Natural killer cell (primary cell): ENCODE data around the gene ADCY2. TPM values are rescaled to one million over a fixed set of nuclear protein-coding genes. Genes with fewer than 3 reads are reported as not detected.

Experiments
- ATAC-seq, 3 donors: fragments of 150-1000 bp in 2 of 3; fragments of 200-7000 bp in 1 of 3; cut with Tn5 transposase; 1 replicate in 1 of 3; 2 replicates in 2 of 3; pipeline ENCODE4 v1.10.0; 2021; ENCODE audit warnings: mild to moderate bottlenecking in 2 of 3, moderate library complexity in 2 of 3
- DNase-seq, 2 donors: peaks; one replicate each; pipeline versions ENCODE4 v3.0.0 to v3.0.0-alpha.2; 2013 to 2021; ENCODE audit warnings: mixed read lengths in 1 of 2
- H3K27ac ChIP-seq: one replicate; pipeline ENCODE4 v1.5.1; 2013; ENCODE audit warnings: mild to moderate bottlenecking, low read length
- H3K27me3 ChIP-seq: one replicate; pipeline ENCODE4 v1.6.1; 2013; ENCODE audit warnings: low read length; ENCODE audit not compliant: control insufficient read depth, insufficient read depth
- H3K36me3 ChIP-seq: one replicate; pipeline ENCODE4 v1.6.1; 2013; ENCODE audit warnings: low read length; ENCODE audit not compliant: control insufficient read depth, insufficient read depth
- H3K4me1 ChIP-seq: one replicate; pipeline ENCODE4 v1.6.1; 2013; ENCODE audit warnings: low read length; ENCODE audit not compliant: control insufficient read depth, insufficient read depth
- H3K4me3 ChIP-seq: one replicate; pipeline ENCODE4 v1.5.1; 2013; ENCODE audit warnings: low read length
- H3K9me3 ChIP-seq: one replicate; pipeline ENCODE4 v1.6.1; 2013; ENCODE audit warnings: low read length; ENCODE audit not compliant: control insufficient read depth, insufficient read depth
- H3K27ac Mint-ChIP-seq, 2 donors: one replicate each; pipeline ENCODE4 v1.8.0; 2022; ENCODE audit warnings: mild to moderate bottlenecking in 2 of 2, mixed read lengths in 2 of 2, moderate library complexity in 1 of 2
- H3K27me3 Mint-ChIP-seq, 2 donors: one replicate each; pipeline ENCODE4 v1.8.0; 2022; ENCODE audit warnings: low read depth in 2 of 2, mixed read lengths in 2 of 2
- H3K36me3 Mint-ChIP-seq: one replicate; pipeline ENCODE4 v1.8.0; 2022; ENCODE audit warnings: mixed read lengths
- H3K4me1 Mint-ChIP-seq, 2 donors: one replicate each; pipeline ENCODE4 v1.8.0; 2022; ENCODE audit warnings: mixed read lengths in 2 of 2
- H3K4me3 Mint-ChIP-seq: one replicate; pipeline ENCODE4 v1.8.0; 2022; ENCODE audit warnings: mild to moderate bottlenecking, moderate library complexity, mixed read lengths
- H3K9me3 Mint-ChIP-seq, 2 donors: one replicate each; pipeline ENCODE4 v1.8.0; 2022; ENCODE audit warnings: mixed read lengths in 2 of 2
- CTCF ChIP-seq: fragments of 200-600 bp; IDR thresholded peaks from one replicate; pipeline ENCODE4 v1.8.0; 2022; ENCODE audit warnings: antibody characterized with exemption
- WGBS: methylation state at CpG from one replicate; pipeline ENCODE4 v1.1.7; 2013; ENCODE audit warnings: missing lambda C conversion rate; ENCODE audit not compliant: insufficient coverage; 5-methylcytosine and 5-hydroxymethylcytosine counted together
- intact Hi-C: fragments of 100-400 bp; cut with micrococcal nuclease; formaldehyde crosslinking; loops from one replicate; pipeline ENCODE4 v1.14.2; 2022
- total RNA-seq, 4 donors: library from RNA; stranded (reverse); fragments of 120-200 nt in 1 of 4; gene quantifications; one replicate each; pipeline versions ENCODE4 v1.2.3 to v1.2.4, GENCODE V29; 2013 to 2022

ADCY2 gene
- total RNA-seq, 3 donors from 2014 or later (not counting 1 experiment from before 2014, with no cell fraction given) = not detected

- H3K9me3 Mint-ChIP-seq = peaks cover 6 to 7% of the 10 kb centered on the region in 2 donors
- TF ChIP-seq CTCF = no peak
- Histone ChIP-seq H3K27ac (no peak overlapping the region), H3K4me3 (no peak overlapping the region), H3K4me1 (no peaks in the 10 kb centered on the region), H3K9me3 (no peaks in the 10 kb centered on the region), H3K36me3 (no peaks in the 10 kb centered on the region), H3K27me3 (no peaks in the 10 kb centered on the region)
- intact Hi-C loops = no loop called here
- ATAC-seq = no peak
- H3K4me3 Mint-ChIP-seq = no peak overlapping the region
- no peak overlapping the region for H3K27ac Mint-ChIP-seq
- H3K4me1 Mint-ChIP-seq = no peaks in the 10 kb centered on the region
- no peaks in the 10 kb centered on the region for H3K36me3 Mint-ChIP-seq
- DNase-seq = no peak
- no peaks in the 10 kb centered on the region for H3K27me3 Mint-ChIP-seq
- WGBS = 99% methylated on average over 3 of the region's 3 CpGs
Measured at GRCh38 chr5:7418276-7418675, 22.3 kb downstream of the ADCY2 start.

- H3K36me3 ChIP-seq = no peaks in the 10 kb centered on the region
- H3K4me1 ChIP-seq = no peaks in the 10 kb centered on the region
- H3K4me1 Mint-ChIP-seq = no peaks in the 10 kb centered on the region
- no peak overlapping the region for H3K27ac ChIP-seq
- no peak overlapping the region for H3K4me3 Mint-ChIP-seq
- H3K27ac Mint-ChIP-seq = no peak overlapping the region
- H3K9me3 ChIP-seq = no peaks in the 10 kb centered on the region
- H3K4me3 ChIP-seq = no peak overlapping the region
- no peaks in the 10 kb centered on the region for H3K27me3 Mint-ChIP-seq
- DNase-seq (no peak), ATAC-seq (no peak)
- peaks cover 6 to 7% of the 10 kb centered on the region in 2 donors for H3K9me3 Mint-ChIP-seq
- H3K27me3 ChIP-seq = no peaks in the 10 kb centered on the region
- no peak for TF ChIP-seq CTCF
- WGBS = 50% methylated on average over 4 of the region's 4 CpGs
- intact Hi-C loops = no loop called here
- H3K36me3 Mint-ChIP-seq = no peaks in the 10 kb centered on the region
Measured at GRCh38 chr5:7419367-7419766, 23.4 kb downstream of the ADCY2 start.

GRCh38 chr5:7419846-7420245, 23.9 kb downstream of the ADCY2 start:
- no peak for TF ChIP-seq CTCF
- H3K27me3 Mint-ChIP-seq = no peaks in the 10 kb centered on the region
- intact Hi-C loops = no loop called here
- no peaks in the 10 kb centered on the region for H3K36me3 Mint-ChIP-seq
- H3K9me3 ChIP-seq = no peaks in the 10 kb centered on the region
- H3K4me3 Mint-ChIP-seq = no peak overlapping the region
- H3K27ac Mint-ChIP-seq = no peak overlapping the region
- H3K27me3 ChIP-seq = no peaks in the 10 kb centered on the region
- no peaks in the 10 kb centered on the region for H3K4me1 Mint-ChIP-seq
- H3K27ac ChIP-seq = no peak overlapping the region
- H3K4me1 ChIP-seq = no peaks in the 10 kb centered on the region
- DNase-seq (no peak), ATAC-seq (no peak)
- no peak overlapping the region for H3K4me3 ChIP-seq
- no peaks in the 10 kb centered on the region for H3K36me3 ChIP-seq
- 36% methylated on average over 12 of the region's 12 CpGs for WGBS
- peaks cover 6 to 7% of the 10 kb centered on the region in 2 donors for H3K9me3 Mint-ChIP-seq

- H3K9me3 Mint-ChIP-seq = peaks cover 3 to 6% of the 10 kb centered on the region in 2 donors
- no peaks in the 10 kb centered on the region for H3K4me1 Mint-ChIP-seq
- no peaks in the 10 kb centered on the region for H3K36me3 Mint-ChIP-seq
- ATAC-seq = no peak
- WGBS = 11% methylated on average over 10 of the region's 10 CpGs
- no peaks in the 10 kb centered on the region for H3K27me3 ChIP-seq
- H3K27ac ChIP-seq = no peak overlapping the region
- intact Hi-C loops = no loop called here
- H3K4me3 Mint-ChIP-seq = no peak overlapping the region
- no peak for DNase-seq
- no peaks in the 10 kb centered on the region for H3K9me3 ChIP-seq
- H3K4me1 ChIP-seq = no peaks in the 10 kb centered on the region
- H3K27me3 Mint-ChIP-seq = no peaks in the 10 kb centered on the region
- no peak overlapping the region for H3K4me3 ChIP-seq
- no peaks in the 10 kb centered on the region for H3K36me3 ChIP-seq
- no peak for TF ChIP-seq CTCF
- H3K27ac Mint-ChIP-seq = no peak overlapping the region
Measured at GRCh38 chr5:7420510-7421280, 24.8 kb downstream of the ADCY2 start.
